GM12891 (cell line): ENCODE results near the gene TSPO2.

ENCODE experiments used
- POLR2A ChIP-seq: IDR thresholded peaks from 2 replicates; pipeline ENCODE4 v1.6.1; 2011; ENCODE audit warnings: low read depth, low read length, control low read depth
- POLR2AphosphoS5 ChIP-seq: IDR thresholded peaks from 2 replicates; pipeline ENCODE4 v1.6.1; 2011; ENCODE audit warnings: low read depth, low read length, control low read depth
- SPI1 ChIP-seq: IDR thresholded peaks from 2 replicates; pipeline ENCODE4 v1.6.1; 2011; ENCODE audit warnings: low read depth, low read length, control low read depth
- TAF1 ChIP-seq: IDR thresholded peaks from 2 replicates; pipeline ENCODE4 v1.6.1; 2011; ENCODE audit warnings: low read depth, low read length, control low read depth

DNA sequence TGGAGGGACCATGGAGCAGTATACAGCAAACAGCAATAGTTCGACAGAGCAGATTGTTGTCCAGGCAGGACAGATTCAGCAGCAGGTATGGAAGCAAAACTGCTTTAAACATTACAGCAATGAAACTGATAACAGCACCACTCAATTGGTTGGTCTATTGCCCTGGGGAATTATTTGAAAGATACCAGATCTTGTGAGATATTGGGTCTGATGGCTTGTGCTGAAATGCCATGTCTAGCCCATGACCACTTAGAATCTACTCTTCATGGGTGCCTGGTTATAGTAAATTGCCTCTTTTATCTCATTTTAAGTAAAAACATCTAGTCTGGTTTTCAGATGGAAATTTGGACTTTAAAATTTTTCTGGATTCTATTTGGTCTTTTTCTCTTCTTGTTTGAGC lies 36.8 kb downstream of the TSPO2 start:
- TF ChIP-seq POLR2A (no peak), POLR2AphosphoS5 (no peak), SPI1 (no peak), TAF1 (no peak)
